Tibial artery (tissue), 4 donors: ENCODE results near the gene TXNDC16.

ENCODE experiments used
- DNase-seq, 2 donors: peaks; one replicate each; pipeline ENCODE4 v3.0.0-alpha.2; 2019
- H3K27ac ChIP-seq, 2 donors: fragments of 200-600 bp; sonication (generic) in 1 of 2; 1 replicate in 1 of 2; 2 replicates in 1 of 2; pipeline ENCODE4 v1.5.1; 2018 to 2019; ENCODE audit warnings: mild to moderate bottlenecking in 1 of 2
- H3K27me3 ChIP-seq, 2 donors: fragments of 200-600 bp; sonication (generic) in 1 of 2; one replicate each; pipeline versions ENCODE4 v1.5.1 to v1.6.0; 2016 to 2019
- H3K36me3 ChIP-seq, 3 donors: fragments of 200-600 bp; sonication (generic) in 2 of 3; one replicate each; pipeline ENCODE4 v1.5.1; 2016 to 2019; ENCODE audit warnings: mild to moderate bottlenecking in 2 of 3
- H3K4me1 ChIP-seq, 4 donors: fragments of 200-600 bp; sonication (generic) in 2 of 4; 1 replicate in 3 of 4; 2 replicates in 1 of 4; pipeline ENCODE4 v1.5.1; 2016 to 2019
- H3K4me3 ChIP-seq, 2 donors: fragments of 200-600 bp; sonication (generic) in 1 of 2; 1 replicate in 1 of 2; 2 replicates in 1 of 2; pipeline ENCODE4 v1.5.1; 2018 to 2019; ENCODE audit warnings: mild to moderate bottlenecking in 2 of 2
- H3K9me3 ChIP-seq, 3 donors: fragments of 200-600 bp; sonication (generic) in 1 of 3; one replicate each; pipeline ENCODE4 v1.5.1; 2016 to 2019
- CTCF ChIP-seq, 2 experiments: fragments of 200-600 bp in 1 of 2; fragments of 450-650 bp in 1 of 2; IDR thresholded peaks; one replicate each; pipeline ENCODE4 v1.5.1; 2017 to 2019; ENCODE audit warnings: antibody characterized with exemption in 2 of 2, mild to moderate bottlenecking in 1 of 2, moderate library complexity in 1 of 2
- intact Hi-C: fragments of 100-400 bp; cut with DNase I; formaldehyde crosslinking; loops from one replicate; pipeline ENCODE4 v1.15.0; 2023; ENCODE audit warnings: low total_unique reads

TXNDC16 gene

DNA sequence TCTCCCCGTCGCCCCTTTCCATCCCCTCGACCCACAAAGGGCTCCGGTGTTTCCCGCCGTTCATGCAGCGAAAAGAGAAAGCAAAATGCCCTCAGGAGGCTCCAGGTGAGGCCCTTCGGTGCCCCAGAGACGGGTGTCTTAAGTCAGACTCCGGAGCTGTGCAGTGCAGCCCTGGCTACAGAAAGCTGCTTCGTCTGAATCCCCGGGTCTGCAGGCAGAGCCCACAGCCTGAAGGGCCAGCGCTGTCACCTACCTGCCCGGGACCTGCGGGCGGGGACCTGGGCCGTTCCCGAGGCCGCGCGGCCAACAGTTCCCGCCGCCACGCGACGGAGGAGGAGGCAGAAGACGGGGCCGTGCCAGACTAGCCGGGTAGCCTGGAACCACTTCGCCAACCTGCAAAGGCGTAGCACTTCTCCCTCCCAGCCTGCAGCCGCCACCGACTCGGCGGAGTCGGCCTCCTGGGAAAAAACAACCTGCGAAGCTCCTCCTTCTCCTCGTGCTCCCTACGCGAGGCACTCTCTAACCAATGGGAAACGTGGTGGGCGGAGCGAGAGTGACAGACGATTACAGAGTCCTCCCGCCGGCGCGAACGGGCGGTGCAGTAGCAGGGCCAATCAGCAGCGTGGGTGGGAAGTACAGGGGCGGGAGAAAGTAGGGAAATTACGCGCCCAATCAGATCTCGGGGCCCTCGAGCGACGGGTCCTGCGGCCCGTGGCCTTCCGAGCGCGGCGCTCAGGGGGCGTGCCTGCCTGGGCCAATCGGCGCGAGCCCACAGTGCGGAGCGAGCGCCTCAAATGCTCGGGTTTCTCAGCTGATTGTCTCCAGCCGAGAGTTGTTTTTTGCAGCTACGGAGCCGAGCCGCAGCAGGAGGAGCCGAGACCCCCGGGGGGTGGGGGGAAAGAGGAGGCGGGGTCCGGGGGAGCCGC, at the start of gene TXNDC16, which contains the start of gene GPR137C:
TXNDC16 (minus strand) TSS at position 443 of the 926 bp plus-strand sequence. CDS start 8,948 bp downstream, outside the sequence.
GPR137C (plus strand) TSS at position 774 of the 926 bp plus-strand sequence. CDS start 312 bp downstream, outside the sequence.
- Histone ChIP-seq H3K4me1 (peaks cover 0 to 35% (median 17%) of the 10 kb centered on the region in 4 donors), H3K4me3 (peak within 1 kb of the TSS; percentile 85 to 96), H3K36me3 (no peaks in the 10 kb centered on the region), H3K27me3 (peaks cover 0 to 2% of the 10 kb centered on the region in 2 donors), H3K27ac (peak within 1 kb of the TSS; percentile 93), H3K9me3 (no peaks in the 10 kb centered on the region)
- no peak for TF ChIP-seq CTCF (IDR thresholded peaks at IDR 0.05)
- intact Hi-C loops, result loop anchor here (5.0 kb wide), 1 partner anchor 140 kb away; no protein-coding TSS in a partner anchor
- DNase-seq, result peak; percentile 100

- H3K27ac ChIP-seq, result no peak overlapping the region
- TF ChIP-seq CTCF (IDR thresholded peaks at IDR 0.05), result no peak
- DNase-seq, result no peak
- H3K9me3 ChIP-seq, result peaks cover 0 to 8% (median 4%) of the 10 kb centered on the region in 3 donors
- H3K4me1 ChIP-seq, result no peaks in the 10 kb centered on the region
- no peaks in the 10 kb centered on the region for H3K27me3 ChIP-seq
- no peak overlapping the region for H3K4me3 ChIP-seq
- no peaks in the 10 kb centered on the region for H3K36me3 ChIP-seq
- intact Hi-C loops, result no loop called here
Observed at GRCh38 chr14:52599974-52600373, 47.7 kb upstream of the TXNDC16 start.

DNA sequence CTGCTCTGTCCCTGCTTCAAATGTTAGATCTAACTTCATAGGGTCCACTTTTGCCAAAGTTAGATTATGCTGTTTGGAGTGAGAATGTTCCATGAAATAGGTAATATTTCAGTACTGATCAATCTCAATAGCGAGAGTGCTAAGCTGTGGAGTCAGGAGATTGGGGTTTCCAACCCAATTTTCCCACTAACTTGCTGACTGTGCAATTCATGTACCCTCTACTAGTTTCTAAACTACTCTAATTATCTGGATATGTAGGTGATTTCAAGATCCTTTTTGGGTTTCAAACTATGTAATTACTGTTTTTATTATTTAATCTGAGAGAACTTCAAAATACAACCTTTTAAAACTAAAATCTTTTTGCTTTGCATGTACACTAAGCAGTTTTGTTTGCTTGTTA, 46.3 kb upstream of the TXNDC16 start:
- H3K9me3 ChIP-seq, result peaks cover 0 to 6% (median 4%) of the 10 kb centered on the region in 3 donors
- H3K27ac ChIP-seq, result no peak overlapping the region
- no peak for DNase-seq
- no peaks in the 10 kb centered on the region for H3K27me3 ChIP-seq
- H3K4me1 ChIP-seq, result no peaks in the 10 kb centered on the region
- H3K36me3 ChIP-seq, result no peaks in the 10 kb centered on the region
- intact Hi-C loops, result no loop called here
- no peak for TF ChIP-seq CTCF (IDR thresholded peaks at IDR 0.05)
- no peak overlapping the region for H3K4me3 ChIP-seq

DNA sequence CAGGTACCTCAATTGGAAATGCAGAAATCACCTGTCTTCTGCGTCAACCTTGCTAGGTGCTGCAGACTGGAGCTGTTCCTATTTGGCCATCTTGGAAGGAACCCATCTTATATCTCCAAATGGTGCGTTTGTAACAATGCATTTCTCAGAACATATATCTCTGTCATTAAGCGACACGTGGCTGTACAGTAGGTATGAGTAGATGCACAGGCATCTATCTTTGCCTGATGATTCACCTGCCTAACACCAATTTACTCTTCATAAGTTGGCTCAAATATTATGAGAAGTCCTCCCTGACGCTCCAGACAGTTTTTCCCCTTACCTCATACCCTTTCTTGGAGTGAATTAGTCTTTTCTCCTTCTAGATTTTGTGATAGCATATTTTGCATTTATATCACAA, 44.6 kb upstream of the TXNDC16 start:
- DNase-seq, result no peak
- no peaks in the 10 kb centered on the region for H3K36me3 ChIP-seq
- peaks cover 0 to 6% (median 4%) of the 10 kb centered on the region in 3 donors for H3K9me3 ChIP-seq
- TF ChIP-seq CTCF (IDR thresholded peaks at IDR 0.05), result no peak
- intact Hi-C loops, result no loop called here
- no peak overlapping the region for H3K27ac ChIP-seq
- H3K4me1 ChIP-seq, result no peaks in the 10 kb centered on the region
- no peaks in the 10 kb centered on the region for H3K27me3 ChIP-seq
- H3K4me3 ChIP-seq, result no peak overlapping the region

DNA sequence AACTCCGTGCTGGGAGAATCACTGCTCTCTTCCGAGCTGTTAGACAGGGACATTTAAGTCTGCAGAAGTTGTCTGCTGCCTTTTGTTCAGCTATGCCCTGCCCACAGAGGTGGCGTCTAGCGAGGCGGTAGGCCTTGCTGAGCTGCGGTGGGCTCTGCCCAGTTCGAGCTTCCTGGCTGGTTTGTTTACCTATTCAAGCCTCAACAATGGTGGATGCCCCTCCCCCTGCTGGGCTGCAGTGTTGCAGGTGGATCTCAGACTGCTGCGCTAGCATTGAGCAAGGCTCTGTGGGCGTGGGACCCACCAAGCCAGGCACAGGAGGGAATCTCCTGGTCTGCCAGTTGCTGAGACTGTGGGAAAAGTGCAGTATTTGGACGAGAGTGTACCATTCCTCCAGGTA, 44.0 kb upstream of the TXNDC16 start:
- H3K4me3 ChIP-seq, result no peak overlapping the region
- no peak overlapping the region for H3K27ac ChIP-seq
- intact Hi-C loops, result no loop called here
- no peaks in the 10 kb centered on the region for H3K27me3 ChIP-seq
- H3K9me3 ChIP-seq, result peaks cover 0 to 6% (median 4%) of the 10 kb centered on the region in 3 donors
- TF ChIP-seq CTCF (IDR thresholded peaks at IDR 0.05), result no peak
- no peaks in the 10 kb centered on the region for H3K36me3 ChIP-seq
- H3K4me1 ChIP-seq, result no peaks in the 10 kb centered on the region
- DNase-seq, result no peak
